GM06990 (cell line): ENCODE measurements around the gene SMIM17.

Experiments
- DNase-seq: peaks from one replicate; pipeline ENCODE4 v3.0.0-alpha.2; 2011; ENCODE audit not compliant: insufficient read length; ENCODE audit errors: extremely low read depth
- H3K27me3 ChIP-seq: replicated peaks from 2 replicates; pipeline ENCODE4 v1.6.0; 2011; ENCODE audit warnings: low read length; ENCODE audit not compliant: control insufficient read depth, insufficient read depth
- H3K36me3 ChIP-seq: 2 replicates; pipeline ENCODE4 v1.5.1; 2011; ENCODE audit warnings: low read length; ENCODE audit not compliant: control insufficient read depth, insufficient read depth
- H3K4me3 ChIP-seq: replicated peaks from 2 replicates; pipeline ENCODE4 v1.5.1; 2011; ENCODE audit warnings: low read depth, mild to moderate bottlenecking, control low read depth, low read length
- TF ChIP-seq, protein P1 (sequence below): IDR thresholded peaks from 2 replicates; pipeline ENCODE4 v1.5.1; 2011; ENCODE audit warnings: low read length, control low read depth, mild to moderate bottlenecking, inconsistent platforms; ENCODE audit not compliant: insufficient read depth, poor library complexity, severe bottlenecking

Gene SMIM17

DNA sequence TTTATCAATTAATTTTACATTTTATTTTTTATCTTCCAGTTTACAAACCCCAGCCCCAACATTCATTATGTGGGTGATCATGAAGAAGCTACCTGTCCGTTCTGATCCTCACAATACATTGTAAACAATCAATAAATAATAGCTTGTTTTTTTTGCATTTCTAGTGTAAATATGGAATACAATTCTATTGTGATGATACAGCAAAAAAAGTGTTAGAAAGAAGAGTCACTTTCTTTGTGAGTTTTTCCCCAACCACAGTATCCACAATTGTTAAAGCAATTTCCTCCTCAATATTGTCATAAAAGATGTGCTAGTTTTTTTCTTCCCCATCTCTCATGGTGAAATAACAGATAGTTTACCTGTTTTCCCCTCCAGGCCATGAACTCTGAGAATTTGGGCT is 58.9 kb downstream of the SMIM17 start:
- TF ChIP-seq, protein P1, sequence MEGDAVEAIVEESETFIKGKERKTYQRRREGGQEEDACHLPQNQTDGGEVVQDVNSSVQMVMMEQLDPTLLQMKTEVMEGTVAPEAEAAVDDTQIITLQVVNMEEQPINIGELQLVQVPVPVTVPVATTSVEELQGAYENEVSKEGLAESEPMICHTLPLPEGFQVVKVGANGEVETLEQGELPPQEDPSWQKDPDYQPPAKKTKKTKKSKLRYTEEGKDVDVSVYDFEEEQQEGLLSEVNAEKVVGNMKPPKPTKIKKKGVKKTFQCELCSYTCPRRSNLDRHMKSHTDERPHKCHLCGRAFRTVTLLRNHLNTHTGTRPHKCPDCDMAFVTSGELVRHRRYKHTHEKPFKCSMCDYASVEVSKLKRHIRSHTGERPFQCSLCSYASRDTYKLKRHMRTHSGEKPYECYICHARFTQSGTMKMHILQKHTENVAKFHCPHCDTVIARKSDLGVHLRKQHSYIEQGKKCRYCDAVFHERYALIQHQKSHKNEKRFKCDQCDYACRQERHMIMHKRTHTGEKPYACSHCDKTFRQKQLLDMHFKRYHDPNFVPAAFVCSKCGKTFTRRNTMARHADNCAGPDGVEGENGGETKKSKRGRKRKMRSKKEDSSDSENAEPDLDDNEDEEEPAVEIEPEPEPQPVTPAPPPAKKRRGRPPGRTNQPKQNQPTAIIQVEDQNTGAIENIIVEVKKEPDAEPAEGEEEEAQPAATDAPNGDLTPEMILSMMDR: no peak
- DNase-seq: no peak
- Histone ChIP-seq H3K4me3 (no peak overlapping the region), H3K36me3 (no peaks in the 10 kb centered on the region), H3K27me3 (no peaks in the 10 kb centered on the region)

DNA sequence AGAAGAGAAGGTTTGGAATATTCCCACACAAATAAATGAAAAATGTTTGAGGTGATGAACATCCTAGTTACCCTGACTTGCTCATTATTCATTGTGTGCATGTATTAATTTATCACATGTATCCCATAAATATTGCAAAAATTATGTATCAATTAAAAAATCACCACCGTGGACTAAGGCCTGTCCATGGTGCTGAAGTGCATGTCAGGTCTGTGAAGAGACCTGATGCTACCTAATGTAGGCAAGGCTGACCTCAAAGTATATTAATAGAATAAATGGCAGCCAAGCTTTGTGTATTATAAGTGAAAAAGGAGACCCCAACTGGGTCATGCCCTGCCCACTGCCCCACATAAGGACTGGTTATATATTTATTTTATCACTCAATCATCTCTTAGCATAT is 63.0 kb downstream of the SMIM17 start:
- Histone ChIP-seq H3K4me3 (no peak overlapping the region), H3K27me3 (no peaks in the 10 kb centered on the region), H3K36me3 (no peaks in the 10 kb centered on the region)
- no peak for DNase-seq
- TF ChIP-seq, protein P1: no peak
